Measurements from ENCODE around the gene ATXN7L1.

GRCh38 chr7:105879782-105880181 lies 3.4 kb upstream of the ATXN7L1 start:
- TF ChIP-seq CTCF (IDR thresholded peaks at IDR 0.05) (no peak), POLR2AphosphoS5 (IDR thresholded peaks at IDR 0.05; ENCODE audit: low read depth, low read length) (no peak), EZH2phosphoT487 (IDR thresholded peaks at IDR 0.05; ENCODE audit: borderline replicate concordance, low read depth) (no peak), EP300 (IDR thresholded peaks at IDR 0.05; ENCODE audit: borderline replicate concordance in 1 of 2, low read depth in 1 of 2, low read length in 1 of 2) (no peak), SIN3A (IDR thresholded peaks at IDR 0.05; ENCODE audit: borderline replicate concordance, low read depth, low read length) (no peak), MAX (IDR thresholded peaks at IDR 0.05; ENCODE audit: low read depth) (no peak), USF2 (IDR thresholded peaks at IDR 0.05; ENCODE audit: borderline replicate concordance, low read depth, low read length) (no peak), ZBTB33 (IDR thresholded peaks at IDR 0.05; ENCODE audit: borderline replicate concordance, low read depth) (no peak), TCF12 (IDR thresholded peaks at IDR 0.05) (no peak), FOXJ3 (CRISPR knock-in tag; IDR thresholded peaks at IDR 0.05) (no peak), SMC3 (IDR thresholded peaks at IDR 0.05; ENCODE audit: low read depth, low read length) (no peak), CHD2 (IDR thresholded peaks at IDR 0.05; ENCODE audit: low read length, partially characterized antibody) (no peak), RFX5 (IDR thresholded peaks at IDR 0.05; ENCODE audit: low read length) (no peak)

Data from SK-N-SH (cell line).